ENCODE data around the gene C5orf24.

C5orf24 gene

GRCh38 chr5:134819407-134819963 lies 26.3 kb upstream of the C5orf24 start:
- TF ChIP-seq, protein P1, sequence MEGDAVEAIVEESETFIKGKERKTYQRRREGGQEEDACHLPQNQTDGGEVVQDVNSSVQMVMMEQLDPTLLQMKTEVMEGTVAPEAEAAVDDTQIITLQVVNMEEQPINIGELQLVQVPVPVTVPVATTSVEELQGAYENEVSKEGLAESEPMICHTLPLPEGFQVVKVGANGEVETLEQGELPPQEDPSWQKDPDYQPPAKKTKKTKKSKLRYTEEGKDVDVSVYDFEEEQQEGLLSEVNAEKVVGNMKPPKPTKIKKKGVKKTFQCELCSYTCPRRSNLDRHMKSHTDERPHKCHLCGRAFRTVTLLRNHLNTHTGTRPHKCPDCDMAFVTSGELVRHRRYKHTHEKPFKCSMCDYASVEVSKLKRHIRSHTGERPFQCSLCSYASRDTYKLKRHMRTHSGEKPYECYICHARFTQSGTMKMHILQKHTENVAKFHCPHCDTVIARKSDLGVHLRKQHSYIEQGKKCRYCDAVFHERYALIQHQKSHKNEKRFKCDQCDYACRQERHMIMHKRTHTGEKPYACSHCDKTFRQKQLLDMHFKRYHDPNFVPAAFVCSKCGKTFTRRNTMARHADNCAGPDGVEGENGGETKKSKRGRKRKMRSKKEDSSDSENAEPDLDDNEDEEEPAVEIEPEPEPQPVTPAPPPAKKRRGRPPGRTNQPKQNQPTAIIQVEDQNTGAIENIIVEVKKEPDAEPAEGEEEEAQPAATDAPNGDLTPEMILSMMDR (IDR thresholded peaks at IDR 0.05; ENCODE audit: insufficient read depth, low read depth, low read length, missing control alignments), result no peak
- H3K4me3 ChIP-seq (ENCODE audit: low read length), result no peak overlapping the region
- no peak for DNase-seq (ENCODE audit: low read depth)

DNA sequence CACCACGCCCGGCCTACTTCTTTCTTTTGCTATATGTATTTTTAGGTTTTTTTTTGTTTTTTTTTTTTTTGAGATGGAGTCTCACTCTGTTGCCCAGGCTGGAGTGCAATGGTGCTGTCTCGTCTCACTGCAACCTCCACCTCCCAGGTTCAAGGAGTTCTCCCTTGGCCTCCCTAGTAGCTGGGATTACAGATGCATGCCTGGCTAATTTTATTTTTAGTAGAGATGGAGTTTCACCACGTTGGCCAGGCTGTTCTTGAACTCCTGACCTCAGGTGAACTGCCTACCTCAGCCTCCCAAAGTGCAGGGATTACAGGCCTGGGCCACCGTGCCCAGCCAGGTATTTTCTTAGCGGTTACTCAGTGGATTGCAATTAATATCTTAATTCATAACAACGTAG lies 23.9 kb upstream of the C5orf24 start:
- DNase-seq (ENCODE audit: low read depth), result no peak
- H3K4me3 ChIP-seq (ENCODE audit: low read length), result no peak overlapping the region
- TF ChIP-seq, protein P1 (IDR thresholded peaks at IDR 0.05; ENCODE audit: insufficient read depth, low read depth, low read length, missing control alignments), result no peak

- DNase-seq (ENCODE audit: low read depth), result no peak
- H3K4me3 ChIP-seq (ENCODE audit: low read length), result no peak overlapping the region
- TF ChIP-seq, protein P1 (IDR thresholded peaks at IDR 0.05; ENCODE audit: insufficient read depth, low read depth, low read length, missing control alignments), result no peak
Observed at GRCh38 chr5:134824681-134825080, 21.1 kb upstream of the C5orf24 start.

DNA sequence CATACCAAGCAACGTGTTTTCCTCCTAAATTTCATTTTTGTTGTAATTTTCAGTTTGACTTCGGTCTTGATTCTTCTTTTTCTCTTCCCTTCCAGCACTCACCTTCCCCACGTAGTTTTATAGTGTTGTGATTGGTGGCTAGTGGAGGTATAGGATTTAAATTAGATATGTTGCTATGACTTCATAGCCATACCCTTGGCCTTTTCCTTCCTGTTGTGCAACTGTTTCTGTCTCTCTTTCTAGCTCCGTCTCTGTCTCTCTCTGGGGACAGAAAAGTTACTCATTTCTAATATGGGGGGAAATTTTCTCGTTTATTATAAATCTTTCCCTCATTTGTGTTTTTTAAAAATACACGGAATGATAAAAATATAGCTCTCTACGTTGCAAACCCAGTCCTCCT lies 20.6 kb upstream of the C5orf24 start:
- TF ChIP-seq, protein P1 (IDR thresholded peaks at IDR 0.05; ENCODE audit: insufficient read depth, low read depth, low read length, missing control alignments), result no peak
- DNase-seq (ENCODE audit: low read depth), result no peak
- H3K4me3 ChIP-seq (ENCODE audit: low read length), result no peak overlapping the region

DNA sequence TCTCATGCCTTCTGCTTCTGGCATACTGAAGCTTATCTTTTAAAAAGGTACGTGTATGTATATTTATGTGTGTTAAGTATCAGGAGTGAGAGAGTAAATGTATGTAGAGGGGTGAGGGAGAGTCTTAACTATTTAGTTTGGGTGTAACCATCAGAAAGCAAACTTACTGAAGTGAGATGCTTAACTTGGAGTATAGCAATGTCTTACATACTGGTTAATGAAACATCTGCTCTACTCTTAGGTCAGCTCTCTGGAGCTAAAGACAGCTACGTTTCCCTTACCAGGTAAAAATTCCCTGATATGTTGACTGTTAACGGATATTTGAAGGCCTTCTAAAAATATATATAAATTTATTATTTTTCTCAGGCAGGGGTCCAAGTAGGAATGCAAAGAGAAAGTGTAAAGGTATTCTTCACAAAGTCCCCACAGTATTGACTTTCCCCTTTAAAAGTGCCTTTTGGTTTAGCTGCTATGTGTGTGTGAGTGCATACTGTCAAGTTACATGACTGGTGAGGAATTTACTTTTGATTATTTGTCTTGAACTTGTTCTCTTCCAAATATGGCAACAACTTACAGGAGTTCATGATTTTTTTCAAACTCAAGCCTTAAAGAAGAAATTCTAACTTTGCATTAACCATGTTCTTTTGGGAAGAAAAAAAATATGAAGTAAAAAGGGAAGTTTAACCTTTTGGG lies 12.3 kb upstream of the C5orf24 start:
- H3K4me3 ChIP-seq (ENCODE audit: low read length), result no peak overlapping the region
- DNase-seq (ENCODE audit: low read depth), result no peak
- TF ChIP-seq, protein P1 (IDR thresholded peaks at IDR 0.05; ENCODE audit: insufficient read depth, low read depth, low read length, missing control alignments), result no peak

DNA sequence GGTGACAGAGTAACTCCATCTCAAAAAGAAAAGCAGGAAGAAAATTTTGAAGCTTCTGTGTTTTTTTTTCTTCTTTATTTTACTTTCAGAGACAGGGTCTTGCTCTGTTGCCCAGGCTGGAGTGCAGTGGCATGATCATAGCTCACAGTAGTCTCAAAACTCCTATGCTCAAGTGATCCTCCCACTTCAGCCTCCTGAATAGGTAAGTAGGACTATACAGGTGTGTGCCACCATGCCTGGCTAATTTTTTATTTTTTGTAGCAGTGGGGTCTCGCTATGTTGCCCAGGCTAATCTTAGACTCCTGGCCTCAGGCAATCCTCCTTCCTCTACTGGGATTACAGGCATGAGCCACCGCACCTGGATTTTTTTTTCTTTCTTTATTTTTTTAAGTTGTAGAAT lies 10.1 kb upstream of the C5orf24 start:
- no peak overlapping the region for H3K4me3 ChIP-seq (ENCODE audit: low read length)
- no peak for DNase-seq (ENCODE audit: low read depth)
- TF ChIP-seq, protein P1 (IDR thresholded peaks at IDR 0.05; ENCODE audit: insufficient read depth, low read depth, low read length, missing control alignments), result no peak
